Measurements from ENCODE around the gene LHFPL6.

The LHFPL6 gene

GRCh38 chr13:39379667-39380655 is 223.0 kb downstream of the LHFPL6 start:
- DNase-seq: no peak

GRCh38 chr13:39379118-39379517 is 223.9 kb downstream of the LHFPL6 start:
- DNase-seq: no peak

- DNase-seq: no peak
These were observed 224.7 kb downstream of the LHFPL6 start for GRCh38 chr13:39378306-39378705.

GRCh38 chr13:39377699-39378098 is 225.3 kb downstream of the LHFPL6 start:
- no peak for DNase-seq

- no peak for DNase-seq
These were observed 226.9 kb downstream of the LHFPL6 start for GRCh38 chr13:39376076-39376475.

GRCh38 chr13:39375601-39376000 is 227.4 kb downstream of the LHFPL6 start:
- DNase-seq: no peak

GRCh38 chr13:39374741-39375189 is 228.2 kb downstream of the LHFPL6 start:
- peak in 1 of 2 experiments; percentile 36 for DNase-seq

GRCh38 chr13:39373145-39373544 is 229.8 kb downstream of the LHFPL6 start:
- DNase-seq: no peak

GRCh38 chr13:39371706-39372105 is 231.3 kb downstream of the LHFPL6 start:
- DNase-seq: no peak

- DNase-seq: no peak
These were observed 232.4 kb downstream of the LHFPL6 start for GRCh38 chr13:39370554-39370953.

- DNase-seq: no peak
These were observed 232.9 kb downstream of the LHFPL6 start for GRCh38 chr13:39370048-39370447.

GRCh38 chr13:39369161-39369890 is 233.7 kb downstream of the LHFPL6 start:
- DNase-seq: no peak

- no peak for DNase-seq
These were observed 237.1 kb downstream of the LHFPL6 start for GRCh38 chr13:39365879-39366278.

GRCh38 chr13:39364947-39365468 is 238.0 kb downstream of the LHFPL6 start:
- DNase-seq: peak in 1 of 2 experiments; percentile 18

GRCh38 chr13:39363382-39363772 is 239.6 kb downstream of the LHFPL6 start:
- no peak for DNase-seq

- DNase-seq: no peak
These were observed 240.2 kb downstream of the LHFPL6 start for GRCh38 chr13:39362652-39363381.

GRCh38 chr13:39353988-39354387 is 249.0 kb downstream of the LHFPL6 start:
- DNase-seq: no peak

GRCh38 chr13:39350461-39350881 is 252.5 kb downstream of the LHFPL6 start:
- no peak for DNase-seq

GRCh38 chr13:39349391-39349960 is 253.5 kb downstream of the LHFPL6 start:
- DNase-seq: no peak

GRCh38 chr13:39347926-39348901 is 254.8 kb downstream of the LHFPL6 start:
- DNase-seq: no peak

- no peak for DNase-seq
These were observed 257.0 kb downstream of the LHFPL6 start for GRCh38 chr13:39345982-39346381.
